SK-N-SH (cell line): Measurements from ENCODE around the gene BAIAP3. TPM values are rescaled to one million over a fixed set of nuclear protein-coding genes. Genes with fewer than 3 reads are reported as not detected.
A peak's percentile ranks its signal among the peaks of the same experiment; 100 is the strongest.

ENCODE experiments used
- CTCF ChIA-PET: fragments of 300-600, 350-600 bp; formaldehyde crosslinking; extraction: SDS; loops from one replicate; lab custom pipeline; 2021; lab: Yijun Ruan, JAX
- POLR2A ChIA-PET: fragments of 350-600 bp; sonication (Branson Sonifier 250); formaldehyde crosslinking; extraction: SDS; loops from one replicate; lab custom pipeline; 2020; ENCODE audit warnings: antibody characterized with exemption, inconsistent platforms; lab: Yijun Ruan, JAX
- DNase-seq: peaks from one replicate; pipeline ENCODE4 v3.0.0; 2012
- H2AFZ ChIP-seq: fragments of 200-600 bp; sonication (generic); 2 replicates; pipeline ENCODE4 v1.8.1; 2016; ENCODE audit warnings: antibody characterized with exemption, mild to moderate bottlenecking, low read depth
- H3F3A ChIP-seq: fragments of 200-600 bp; sonication (generic); replicated peaks from 2 replicates; pipeline ENCODE3; 2016; ENCODE audit warnings: antibody characterized with exemption, mild to moderate bottlenecking; ENCODE audit not compliant: insufficient read depth
- H3K27ac ChIP-seq, 2 experiments: fragments of 200-500 bp in 1 of 2; fragments of 200-600 bp in 1 of 2; sonication (Bioruptor generic) in 1 of 2; sonication (generic), shearing (Covaris generic) in 1 of 2; 2 replicates each; pipeline versions ENCODE4 v1.5.1 to v1.6.1; 2014 to 2016; ENCODE audit warnings: low read depth in 2 of 2, inconsistent platforms in 1 of 2, low read length in 1 of 2, mild to moderate bottlenecking in 1 of 2, mixed read lengths in 1 of 2
- H3K27me3 ChIP-seq: fragments of 200-600 bp; sonication (generic), shearing (Covaris generic); 2 replicates; pipeline ENCODE4 v1.6.1; 2016; ENCODE audit warnings: mixed run types; ENCODE audit not compliant: insufficient read depth
- H3K36me3 ChIP-seq, 2 experiments: fragments of 200-500 bp in 1 of 2; fragments of 200-600 bp in 1 of 2; sonication (Bioruptor generic) in 1 of 2; sonication (generic) in 1 of 2; replicated peaks in 1 of 2; 2 replicates each; pipeline versions ENCODE3 to v1.5.1; 2014 to 2016; ENCODE audit warnings: low read length in 1 of 2, mild to moderate bottlenecking in 1 of 2; ENCODE audit not compliant: insufficient read depth in 2 of 2, control insufficient read depth in 1 of 2
- H3K4me1 ChIP-seq, 2 experiments: fragments of 200-500 bp in 1 of 2; fragments of 200-600 bp in 1 of 2; sonication (Bioruptor generic) in 1 of 2; sonication (generic), shearing (Covaris generic) in 1 of 2; 2 replicates each; pipeline versions ENCODE4 v1.5.1 to v1.6.1; 2014 to 2016; ENCODE audit warnings: low read depth in 1 of 2, low read length in 1 of 2, mixed run types in 1 of 2; ENCODE audit not compliant: insufficient read depth in 2 of 2, control insufficient read depth in 1 of 2
- H3K4me2 ChIP-seq: fragments of 200-600 bp; sonication (generic), shearing (Covaris generic); 2 replicates; pipeline ENCODE4 v1.6.1; 2017; ENCODE audit warnings: mixed run types
- H3K4me3 ChIP-seq, 2 experiments: fragments of 200-500 bp in 1 of 2; fragments of 200-600 bp in 1 of 2; sonication (Bioruptor generic) in 1 of 2; sonication (generic), shearing (Covaris generic) in 1 of 2; 2 replicates each; pipeline versions ENCODE4 v1.5.1 to v1.8.1; 2014 to 2016; ENCODE audit warnings: low read depth in 2 of 2, inconsistent platforms in 1 of 2, low read length in 1 of 2, mild to moderate bottlenecking in 1 of 2, mixed read lengths in 1 of 2, moderate library complexity in 1 of 2
- H3K79me2 ChIP-seq: fragments of 200-600 bp; sonication (generic); 2 replicates; pipeline ENCODE4 v1.8.1; 2017; ENCODE audit warnings: mild to moderate bottlenecking; ENCODE audit not compliant: insufficient read depth
- H3K9ac ChIP-seq: fragments of 200-600 bp; sonication (generic); 2 replicates; pipeline ENCODE4 v1.6.1; 2017; ENCODE audit warnings: mixed run types
- H3K9me2 ChIP-seq: fragments of 200-600 bp; sonication (generic); 2 replicates; pipeline ENCODE4 v1.6.1; 2017; ENCODE audit warnings: mixed run types
- H3K9me3 ChIP-seq: fragments of 200-600 bp; sonication (generic); 2 replicates; pipeline ENCODE4 v1.6.1; 2017; ENCODE audit warnings: mixed run types, mild to moderate bottlenecking, moderate library complexity
- H4K20me1 ChIP-seq: fragments of 200-600 bp; sonication (generic); 2 replicates; pipeline ENCODE4 v1.6.1; 2017; ENCODE audit warnings: mild to moderate bottlenecking, mixed run types; ENCODE audit not compliant: insufficient read depth
- CHD2 ChIP-seq: fragments of 150-350 bp; IDR thresholded peaks from 2 replicates; pipeline ENCODE4 v1.6.1; 2018; ENCODE audit warnings: low read length; ENCODE audit not compliant: partially characterized antibody
- EP300 ChIP-seq, 2 experiments: IDR thresholded peaks; 2 replicates each; pipeline versions ENCODE4 v1.4.0 to v1.6.1; 2012; ENCODE audit warnings: borderline replicate concordance in 1 of 2, low read depth in 1 of 2, low read length in 1 of 2
- FOSL2 ChIP-seq: IDR thresholded peaks from 2 replicates; pipeline ENCODE4 v1.4.0; 2012; ENCODE audit warnings: low read depth, mild to moderate bottlenecking, moderate library complexity, borderline replicate concordance
- FOXJ3 ChIP-seq: sonication (generic); formaldehyde crosslinking; IDR thresholded peaks from 2 replicates; pipeline ENCODE4 v1.5.1; 2020; ENCODE audit warnings: mild to moderate bottlenecking, missing genetic modification reagents
- MEF2A ChIP-seq: IDR thresholded peaks from 2 replicates; pipeline ENCODE4 v1.4.0; 2012; ENCODE audit warnings: low read depth, borderline replicate concordance
- RXRA ChIP-seq: IDR thresholded peaks from 2 replicates; pipeline ENCODE4 v1.4.0; 2012; ENCODE audit warnings: low read depth, mild to moderate bottlenecking, borderline replicate concordance
- SIN3A ChIP-seq: IDR thresholded peaks from 2 replicates; pipeline ENCODE4 v1.6.1; 2012; ENCODE audit warnings: low read depth, mild to moderate bottlenecking, low read length, moderate library complexity, borderline replicate concordance
- TEAD4 ChIP-seq: IDR thresholded peaks from 2 replicates; pipeline ENCODE4 v1.4.0; 2012; ENCODE audit warnings: mild to moderate bottlenecking, borderline replicate concordance; ENCODE audit not compliant: insufficient read depth
- WGBS: methylation state at CpG from one replicate; pipeline ENCODE4 v1.1.6; 2017; ENCODE audit warnings: low lambda C conversion rate; 5-methylcytosine and 5-hydroxymethylcytosine counted together
- polyA plus RNA-seq, 3 experiments: library from polyadenylated mRNA; depleted of rRNA; stranded (reverse); fragments of >200 nt; gene quantifications; 2 replicates each; pipeline ENCODE4 v1.2.3, GENCODE V29; 2012
- TF ChIP-seq, protein P1 (sequence below): fragments of 150-350 bp; IDR thresholded peaks from 2 replicates; pipeline ENCODE4 v1.6.1; 2016; ENCODE audit warnings: mild to moderate bottlenecking, low read depth, low read length
- TF ChIP-seq, protein P2 (sequence below): IDR thresholded peaks from 2 replicates; pipeline ENCODE4 v1.4.0; 2012; ENCODE audit warnings: low read depth
- TF ChIP-seq, protein P3 (sequence below): IDR thresholded peaks from 2 replicates; pipeline ENCODE4; 2012

The BAIAP3 gene
- polyA plus RNA-seq, 1 of the 3 experiments (the other 2 are of a cell fraction): 1.1 TPM

DNA sequence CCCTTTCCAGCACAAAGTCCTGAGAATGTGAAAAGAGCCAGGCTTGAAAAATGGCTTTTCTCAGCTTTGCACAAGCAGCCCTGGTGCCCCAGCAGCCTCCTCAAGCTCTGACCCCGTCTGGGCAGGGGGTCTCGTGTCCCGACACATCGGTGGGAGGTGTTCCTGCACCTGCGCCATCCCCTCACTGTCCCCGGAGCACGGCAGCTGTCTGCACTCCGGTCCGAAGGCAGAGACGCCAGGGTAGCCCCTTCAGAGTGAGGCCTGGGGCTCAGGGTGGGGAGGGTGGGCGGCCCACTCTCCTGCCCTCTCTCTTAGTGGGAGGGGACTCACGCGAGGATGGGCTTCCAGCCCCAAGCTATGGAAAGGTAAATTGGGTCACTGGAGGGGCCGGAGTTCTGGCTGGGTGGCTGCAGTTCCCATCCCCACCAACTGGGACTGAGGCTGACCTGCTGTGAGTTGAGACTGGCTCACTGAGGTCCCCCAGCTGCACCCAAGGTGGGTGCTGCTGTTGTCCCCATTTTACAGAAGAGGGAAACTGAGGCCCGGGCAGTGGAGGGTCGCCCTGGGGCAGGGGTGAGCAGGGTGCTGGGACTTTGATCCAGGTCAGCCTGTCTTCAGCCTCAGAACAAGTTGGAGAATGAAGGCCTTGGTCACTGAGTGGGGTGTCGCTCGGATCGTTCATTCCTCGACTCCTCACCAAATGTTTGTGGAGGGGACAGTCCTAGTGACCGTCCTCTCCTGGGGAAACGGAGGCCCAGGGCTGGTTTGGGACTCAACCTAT lies 2.3 kb upstream of the BAIAP3 start:
- Histone ChIP-seq H3F3A (no peaks in the 10 kb centered on the region), H2AFZ (no peak overlapping the region), H4K20me1 (0 out of 2 replicates have a peak, but pooled peaks cover 7% of the 10 kb centered on the region), H3K36me3 (no peaks in the 10 kb centered on the region), H3K4me2 (no peak overlapping the region), H3K4me3 (peak overlapping the region in 1 of 2 experiments; percentile 9; a peak in 1 of 4 replicates), H3K27ac (no peak overlapping the region), H3K9ac (no peak overlapping the region), H3K9me3 (no peaks in the 10 kb centered on the region), H3K4me1 (peaks cover 0 to 25% of the 10 kb centered on the region in 2 experiments; a peak in 1 of 4 replicates), H3K79me2 (no peaks in the 10 kb centered on the region), H3K27me3 (peaks cover 47% of the 10 kb centered on the region), H3K9me2 (no peaks in the 10 kb centered on the region)
- POLR2A ChIA-PET: interaction anchor here (1.2 kb wide), 1 partner anchor 22 kb away, joined by 7 read pairs; the partner anchor contains the start of gene UBE2I
- WGBS: 29% methylated on average over 6 of the region's 22 CpGs
- CTCF ChIA-PET: interaction anchor here (0.8 to 2.7 kb wide), 4 partner anchors 12 to 19 kb away, joined by 3 to 7 read pairs (median 4); no protein-coding TSS in a partner anchor
- no peak for DNase-seq
- TF ChIP-seq SIN3A: no peak
- no peak for TF ChIP-seq EP300 (IDR thresholded peaks at IDR 0.05; ENCODE audit: borderline replicate concordance in 1 of 2, low read depth in 1 of 2, low read length in 1 of 2)
- no peak for TF ChIP-seq RXRA
- no peak for TF ChIP-seq MEF2A

DNA sequence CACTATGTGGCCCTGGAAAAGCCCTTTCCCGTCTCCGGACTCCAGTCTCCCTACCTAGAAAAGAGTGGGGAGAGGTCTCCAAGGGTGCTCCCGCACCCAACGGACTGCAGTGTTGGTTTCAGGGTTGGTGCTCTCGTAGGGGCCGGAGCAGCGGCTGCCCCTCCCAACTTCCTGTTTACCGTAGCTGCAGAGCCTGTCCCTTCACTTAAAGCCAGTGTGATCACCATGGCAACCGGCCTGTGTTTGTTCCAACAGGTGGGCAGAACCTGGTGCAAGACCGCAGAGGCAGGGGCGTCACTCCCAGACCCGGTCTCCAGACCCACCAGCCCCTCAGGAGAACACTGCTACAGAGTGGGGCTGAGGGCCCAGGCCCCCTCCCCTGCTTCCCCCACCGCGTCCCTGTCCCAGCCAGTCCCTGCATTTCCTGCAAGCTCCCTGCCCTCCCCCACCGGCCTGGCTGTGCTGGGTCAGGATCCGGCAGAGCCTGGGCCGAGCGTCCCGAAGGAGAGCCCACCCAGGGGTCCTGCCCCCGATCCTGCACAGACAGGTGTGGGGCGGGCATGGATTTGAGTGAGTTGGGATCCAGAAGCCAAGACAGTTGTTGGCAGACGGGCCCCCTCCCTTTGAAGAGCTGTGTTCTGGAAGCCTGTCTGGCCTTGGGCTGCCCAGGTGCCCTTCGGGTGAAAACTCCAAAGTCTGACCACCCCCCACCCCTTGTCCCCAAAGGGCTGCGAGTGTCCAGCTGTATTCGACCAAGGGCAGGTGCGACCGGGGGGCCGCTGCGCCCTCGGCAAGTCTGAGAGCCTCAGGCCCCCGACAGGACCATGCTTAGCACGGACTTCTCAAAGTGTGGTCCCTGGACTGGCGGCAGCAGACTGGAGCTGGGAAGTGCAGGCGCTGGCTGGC lies 1.5 kb upstream of the BAIAP3 start:
- Histone ChIP-seq H3K27me3 (peaks cover 51% of the 10 kb centered on the region), H3K9me2 (no peaks in the 10 kb centered on the region), H3K4me1 (peaks cover 0 to 26% of the 10 kb centered on the region in 2 experiments; a peak in 1 of 4 replicates), H4K20me1 (0 out of 2 replicates have a peak, but pooled peaks cover 7% of the 10 kb centered on the region), H3K4me3 (peak overlapping the region in 1 of 2 experiments; percentile 9; a peak in 1 of 4 replicates), H3K9me3 (no peaks in the 10 kb centered on the region), H3F3A (no peaks in the 10 kb centered on the region), H2AFZ (no peak overlapping the region), H3K4me2 (no peak overlapping the region), H3K27ac (no peak overlapping the region), H3K36me3 (no peaks in the 10 kb centered on the region), H3K9ac (no peak overlapping the region), H3K79me2 (no peaks in the 10 kb centered on the region)
- DNase-seq: peak; percentile 73
- no peak for TF ChIP-seq TEAD4
- WGBS: 32% methylated on average over 21 of the region's 34 CpGs
- ChIA-PET CTCF (interaction anchor here (0.8 to 2.7 kb wide), 6 partner anchors 8 to 32 kb away, joined by 3 to 7 read pairs (median 4); no protein-coding TSS in a partner anchor), POLR2A (interaction anchor here (1.1 to 1.2 kb wide), 2 partner anchors 18 to 23 kb away, joined by 4 to 7 read pairs; partner anchors contain the start of gene UBE2I)

DNA sequence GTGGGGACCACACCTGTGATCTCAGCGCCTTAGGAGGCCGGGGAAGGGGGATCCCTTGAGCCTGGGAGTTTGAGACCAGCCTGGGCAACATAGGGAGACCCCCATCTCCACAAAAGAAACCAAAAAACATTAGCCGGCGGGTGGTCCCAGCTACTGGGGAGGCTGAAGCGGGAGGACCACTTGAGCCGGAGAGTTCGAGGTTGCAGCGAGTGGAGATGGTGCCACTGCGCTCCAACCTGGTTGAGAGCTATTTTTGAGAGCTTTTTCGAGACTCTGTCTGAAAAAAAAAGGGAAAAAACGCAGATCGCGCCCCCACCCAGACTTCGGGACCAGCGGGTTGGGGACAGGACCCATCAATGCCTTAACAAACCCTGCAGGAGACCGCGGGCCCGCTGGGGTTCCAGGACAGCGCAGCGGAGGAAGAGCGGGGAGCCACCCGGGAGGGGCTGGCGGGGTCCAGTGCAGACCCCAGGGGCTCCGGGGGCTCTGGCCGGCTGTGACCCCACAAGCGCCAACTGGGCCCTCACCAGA lies 762 bp upstream of the BAIAP3 start:
- CTCF ChIA-PET: interaction anchor here (0.8 to 2.7 kb wide), 5 partner anchors 9 to 31 kb away, joined by 4 to 7 read pairs (median 4); no protein-coding TSS in a partner anchor
- no peak for TF ChIP-seq FOSL2
- TF ChIP-seq CHD2: no peak
- TF ChIP-seq, protein P1, sequence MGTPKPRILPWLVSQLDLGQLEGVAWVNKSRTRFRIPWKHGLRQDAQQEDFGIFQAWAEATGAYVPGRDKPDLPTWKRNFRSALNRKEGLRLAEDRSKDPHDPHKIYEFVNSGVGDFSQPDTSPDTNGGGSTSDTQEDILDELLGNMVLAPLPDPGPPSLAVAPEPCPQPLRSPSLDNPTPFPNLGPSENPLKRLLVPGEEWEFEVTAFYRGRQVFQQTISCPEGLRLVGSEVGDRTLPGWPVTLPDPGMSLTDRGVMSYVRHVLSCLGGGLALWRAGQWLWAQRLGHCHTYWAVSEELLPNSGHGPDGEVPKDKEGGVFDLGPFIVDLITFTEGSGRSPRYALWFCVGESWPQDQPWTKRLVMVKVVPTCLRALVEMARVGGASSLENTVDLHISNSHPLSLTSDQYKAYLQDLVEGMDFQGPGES: no peak
- TF ChIP-seq, protein P2, sequence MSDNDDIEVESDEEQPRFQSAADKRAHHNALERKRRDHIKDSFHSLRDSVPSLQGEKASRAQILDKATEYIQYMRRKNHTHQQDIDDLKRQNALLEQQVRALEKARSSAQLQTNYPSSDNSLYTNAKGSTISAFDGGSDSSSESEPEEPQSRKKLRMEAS: no peak
- no peak for TF ChIP-seq FOXJ3 (CRISPR knock-in tag)
- TF ChIP-seq, protein P3, sequence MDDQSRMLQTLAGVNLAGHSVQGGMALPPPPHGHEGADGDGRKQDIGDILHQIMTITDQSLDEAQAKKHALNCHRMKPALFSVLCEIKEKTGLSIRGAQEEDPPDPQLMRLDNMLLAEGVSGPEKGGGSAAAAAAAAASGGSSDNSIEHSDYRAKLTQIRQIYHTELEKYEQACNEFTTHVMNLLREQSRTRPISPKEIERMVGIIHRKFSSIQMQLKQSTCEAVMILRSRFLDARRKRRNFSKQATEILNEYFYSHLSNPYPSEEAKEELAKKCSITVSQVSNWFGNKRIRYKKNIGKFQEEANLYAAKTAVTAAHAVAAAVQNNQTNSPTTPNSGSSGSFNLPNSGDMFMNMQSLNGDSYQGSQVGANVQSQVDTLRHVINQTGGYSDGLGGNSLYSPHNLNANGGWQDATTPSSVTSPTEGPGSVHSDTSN: no peak
- no peak for TF ChIP-seq RXRA
- TF ChIP-seq, all 33 proteins: peak for 0
- 37% methylated on average over 10 of the region's 26 CpGs for WGBS

More for the DNA sequence above, 762 bp upstream of the BAIAP3 start:
- no peak for DNase-seq
- no peaks in the 10 kb centered on the region for H3K79me2 ChIP-seq
- H3K36me3 ChIP-seq: no peaks in the 10 kb centered on the region
- no peak overlapping the region for H3K27ac ChIP-seq
- peak overlapping the region in 1 of 2 experiments; percentile 24; a peak in 1 of 4 replicates for H3K4me3 ChIP-seq
- POLR2A ChIA-PET: interaction anchor here (1.1 to 1.2 kb wide), 2 partner anchors 19 to 24 kb away, joined by 4 to 7 read pairs; partner anchors contain the start of gene UBE2I
- no peak overlapping the region for H2AFZ ChIP-seq
- peak overlapping the region; percentile 68 for H3K4me2 ChIP-seq
- 0 out of 2 replicates have a peak, but pooled peaks cover 7% of the 10 kb centered on the region for H4K20me1 ChIP-seq
- H3K9me3 ChIP-seq: no peaks in the 10 kb centered on the region
- no peak overlapping the region for H3K9ac ChIP-seq
- H3F3A ChIP-seq: no peaks in the 10 kb centered on the region
- H3K9me2 ChIP-seq: no peaks in the 10 kb centered on the region
- H3K4me1 ChIP-seq: peaks cover 0 to 26% of the 10 kb centered on the region in 2 experiments; a peak in 1 of 4 replicates
- H3K27me3 ChIP-seq: peaks cover 53% of the 10 kb centered on the region
